Endothelial cell of umbilical vein (primary cell): ENCODE measurements around the gene CLN6. TPM values are rescaled to one million over a fixed set of nuclear protein-coding genes. Genes with fewer than 3 reads are reported as not detected.

Experiments used
- BruUV-seq: library from RNA; stranded (reverse); fragments of 400-500 nt; replicated peaks from 2 replicates; lab custom pipeline; 2021; lab: Mats Ljungman, UMichigan
- CTCF ChIA-PET: fragments of 300-600, 350-600 bp; sonication (Branson Sonifier 250); formaldehyde crosslinking; loops from one replicate; lab custom pipeline; 2021; ENCODE audit warnings: antibody characterized with exemption, inconsistent platforms; lab: Charles Lee
- POLR2A ChIA-PET: fragments of 300-600, 350-600 bp; sonication (Branson Sonifier 250); formaldehyde crosslinking; loops from one replicate; lab custom pipeline; 2021; ENCODE audit warnings: antibody characterized with exemption, inconsistent platforms; lab: Charles Lee
- DNase-seq: peaks from one replicate; pipeline ENCODE4 v3.0.0-alpha.2; 2011; ENCODE audit warnings: low read depth, low spot score
- FAIRE-seq: peaks from 2 replicates; lab custom pipeline; 2011; peaks lifted over from hg19 to GRCh38; lab: Jason Lieb, UNC
- H2AFZ ChIP-seq: 2 replicates; pipeline ENCODE4 v1.6.0; 2012; ENCODE audit warnings: low read depth, low read length, control low read depth, inconsistent platforms
- H3K27ac ChIP-seq: 2 replicates; pipeline ENCODE4 v1.5.1; 2011; ENCODE audit warnings: low read depth, mild to moderate bottlenecking, control low read depth, low read length, moderate library complexity; ENCODE audit not compliant: insufficient read depth
- H3K27me3 ChIP-seq, 2 experiments: 2 replicates each; pipeline versions ENCODE4 v1.6.0 to v1.6.1; 2011; ENCODE audit warnings: low read length in 2 of 2, mixed read lengths in 1 of 2; ENCODE audit not compliant: control insufficient read depth in 2 of 2, insufficient read depth in 2 of 2
- H3K36me3 ChIP-seq, 2 experiments: 2 replicates in 1 of 2; 3 replicates in 1 of 2; pipeline ENCODE4 v1.5.1; 2011; ENCODE audit warnings: low read length in 2 of 2, mild to moderate bottlenecking in 1 of 2, moderate library complexity in 1 of 2; ENCODE audit not compliant: control insufficient read depth in 2 of 2, insufficient read depth in 2 of 2; ENCODE audit errors: extremely low read depth in 1 of 2
- H3K4me1 ChIP-seq: 3 replicates; pipeline ENCODE4 v1.5.1; 2011; ENCODE audit warnings: mild to moderate bottlenecking, low read length; ENCODE audit not compliant: control insufficient read depth, insufficient read depth; ENCODE audit errors: extremely low read depth
- H3K4me2 ChIP-seq: 2 replicates; pipeline ENCODE4 v1.6.1; 2011; ENCODE audit warnings: low read length, control low read depth, mixed read lengths; ENCODE audit not compliant: insufficient read depth
- H3K4me3 ChIP-seq, 3 experiments: fragments of 200-600 bp in 1 of 3; sonication (generic), shearing (Covaris generic) in 1 of 3; replicated peaks in 1 of 3; 2 replicates each; pipeline ENCODE4 v1.5.1; 2011 to 2016; ENCODE audit warnings: control low read depth in 3 of 3, low read length in 3 of 3, mild to moderate bottlenecking in 2 of 3, inconsistent platforms in 1 of 3, low read depth in 1 of 3, moderate library complexity in 1 of 3; ENCODE audit not compliant: insufficient read depth in 1 of 3
- H3K79me2 ChIP-seq: 2 replicates; pipeline ENCODE4 v1.6.0; 2012; ENCODE audit warnings: low read length, inconsistent platforms; ENCODE audit not compliant: control insufficient read depth, insufficient read depth
- H3K9ac ChIP-seq: replicated peaks from 2 replicates; pipeline ENCODE3; 2011; ENCODE audit warnings: low read length, control low read depth; ENCODE audit not compliant: insufficient read depth; ENCODE audit errors: extremely low read depth
- H3K9me1 ChIP-seq: replicated peaks from 3 replicates; pipeline ENCODE4 v1.6.0; 2011; ENCODE audit warnings: mild to moderate bottlenecking, low read length; ENCODE audit not compliant: control insufficient read depth, insufficient read depth; ENCODE audit errors: extremely low read depth
- H3K9me3 ChIP-seq: replicated peaks from 2 replicates; pipeline ENCODE4 v1.5.1; 2012; ENCODE audit warnings: low read length, inconsistent platforms; ENCODE audit not compliant: control insufficient read depth, insufficient read depth
- H4K20me1 ChIP-seq: replicated peaks from 2 replicates; pipeline ENCODE3; 2011; ENCODE audit warnings: mild to moderate bottlenecking, low read length; ENCODE audit not compliant: control insufficient read depth, insufficient read depth; ENCODE audit errors: extremely low read depth
- CTCF ChIP-seq, 2 donors: IDR thresholded peaks; 1 replicate in 1 of 2; 2 replicates in 1 of 2; pipeline ENCODE4 v1.5.1; 2011; ENCODE audit warnings: low read length in 2 of 2, mild to moderate bottlenecking in 2 of 2, moderate library complexity in 2 of 2, control low read depth in 1 of 2, inconsistent platforms in 1 of 2, low read depth in 1 of 2; ENCODE audit not compliant: insufficient read depth in 1 of 2; ENCODE audit errors: extremely low read depth in 1 of 2
- FOS ChIP-seq: IDR thresholded peaks from 2 replicates; pipeline ENCODE4 v1.6.1; 2011; ENCODE audit warnings: mild to moderate bottlenecking, low read length, moderate library complexity, borderline replicate concordance; ENCODE audit not compliant: insufficient read depth
- GATA2 ChIP-seq: IDR thresholded peaks from 2 replicates; pipeline ENCODE4 v1.7.0; 2011; ENCODE audit warnings: low read depth, mild to moderate bottlenecking, moderate library complexity, mixed read lengths, low read length; ENCODE audit not compliant: insufficient read length, insufficient read depth
- MYC ChIP-seq: IDR thresholded peaks from one replicate; pipeline ENCODE4 v1.6.1; 2011; ENCODE audit warnings: mild to moderate bottlenecking, low read depth, low read length
- POLR2AphosphoS5 ChIP-seq: IDR thresholded peaks from 2 replicates; pipeline ENCODE4 v1.6.1; 2012; ENCODE audit warnings: low read depth, mild to moderate bottlenecking, control low read depth, low read length, moderate library complexity; ENCODE audit not compliant: insufficient read depth
- dilution Hi-C: fragments of 300-500 bp; cut with MboI; formaldehyde crosslinking; loops from one replicate; pipeline ENCODE4 v1.15.0; 2019; ENCODE audit warnings: low sequenced_read_pairs; ENCODE audit not compliant: extremely low pct_ligation_motif_present
- intact Hi-C: fragments of 100-400 bp; cut with micrococcal nuclease; formaldehyde crosslinking; loops from one replicate; pipeline ENCODE4 v1.10.0; 2022
- polyA plus RNA-seq, 4 experiments: library from polyadenylated mRNA; depleted of rRNA in 3 of 4; stranded (reverse) in 3 of 4; unstranded in 1 of 4; fragments of >200 nt; gene quantifications; 2 replicates each; pipeline versions ENCODE4 v1.2.1 to v1.2.3, GENCODE V29; 2011 to 2012; ENCODE audit warnings: missing spikeins in 1 of 4
- total RNA-seq: library from RNA; stranded (reverse); gene quantifications from 2 replicates; pipeline ENCODE4 v1.2.3, GENCODE V29; 2021

Gene CLN6
- total and polyA plus RNA-seq, 2 donors (not counting 3 experiments of a cell fraction or from before 2014, with no cell fraction given), result 53.9 to 75.5 TPM

GRCh38 chr15:68228971-68229385, 550 bp downstream of the CLN6 start:
- intact Hi-C loops (loop anchor here (2.0 to 5.0 kb wide), 2 partner anchors 24 to 367 kb away; partner anchors contain the start of gene CALML4), dilution Hi-C loops (no loop called here)
- Histone ChIP-seq H3K4me3 (peak overlapping the region; percentile 65 to 85 (median 77)), H3K9me1 (no peaks in the 10 kb centered on the region), H3K27ac (peak overlapping the region; percentile 71), H3K27me3 (no peaks in the 10 kb centered on the region), H3K79me2 (peaks cover 45% of the 10 kb centered on the region), H3K9ac (peak overlapping the region; percentile 87), H3K9me3 (no peaks in the 10 kb centered on the region), H3K4me2 (peak overlapping the region; percentile 85), H2AFZ (peak overlapping the region; percentile 88), H3K36me3 (no peaks in the 10 kb centered on the region), H4K20me1 (no peaks in the 10 kb centered on the region), H3K4me1 (peaks cover 15% of the 10 kb centered on the region)
- DNase-seq, result no peak
- CTCF ChIA-PET, result interaction anchor here (0.9 to 1.7 kb wide), 4 partner anchors 9 to 24 kb away, joined by 3 to 6 read pairs (median 4); no protein-coding TSS in a partner anchor
- no peak for FAIRE-seq
- TF ChIP-seq MYC (no peak), GATA2 (no peak), FOS (no peak), CTCF (IDR thresholded peaks at IDR 0.05; ENCODE audit: extremely low read depth in 1 of 2, insufficient read depth in 1 of 2, low read depth in 1 of 2, low read length in 2 of 2) (no peak), POLR2AphosphoS5 (no peak)
- POLR2A ChIA-PET, result interaction anchor here (0.6 kb wide), 1 partner anchor 69 kb away, joined by 3 read pairs; no protein-coding TSS in a partner anchor
- TSS peak; percentile 24 for BruUV-seq
